HEK293T (cell line): ENCODE results near the gene USF1.

Experiments used
- BHLHE40 ChIP-seq: fragments of 450-650 bp; IDR thresholded peaks from 2 replicates; pipeline ENCODE4 v1.6.1; 2016; ENCODE audit warnings: mild to moderate bottlenecking, moderate library complexity, borderline replicate concordance
- ELF4 ChIP-seq: fragments of 450-650 bp; IDR thresholded peaks from 2 replicates; pipeline ENCODE4 v1.6.1; 2017; ENCODE audit warnings: antibody characterized with exemption
- FOXA1 ChIP-seq: fragments of 450-650 bp; IDR thresholded peaks from 2 replicates; pipeline ENCODE4 v1.6.1; 2016; ENCODE audit warnings: mild to moderate bottlenecking
- FOXM1 ChIP-seq: fragments of 450-650 bp; IDR thresholded peaks from 2 replicates; pipeline ENCODE4 v1.6.1; 2017; ENCODE audit warnings: mild to moderate bottlenecking, borderline replicate concordance
- SP1 ChIP-seq: fragments of 450-650 bp; IDR thresholded peaks from 2 replicates; pipeline ENCODE4 v1.6.1; 2017
- TARDBP ChIP-seq: fragments of 450-650 bp; IDR thresholded peaks from 2 replicates; pipeline ENCODE4 v1.6.1; 2016

- TF ChIP-seq FOXA1 = no peak
- no peak for TF ChIP-seq BHLHE40
- TF ChIP-seq TARDBP = no peak
- TF ChIP-seq SP1 = no peak
- TF ChIP-seq FOXM1 = no peak
- TF ChIP-seq ELF4 = no peak
These were observed 7.9 kb downstream of the USF1 start for GRCh38 chr1:161037661-161038522.
